Endothelial cell of umbilical vein (primary cell): ENCODE results near the gene BRF1. TPM values are rescaled to one million over a fixed set of nuclear protein-coding genes. Genes with fewer than 3 reads are reported as not detected.
A peak's percentile ranks its signal among the peaks of the same experiment; 100 is the strongest.

Experiments used
- BruUV-seq: library from RNA; stranded (reverse); fragments of 400-500 nt; replicated peaks from 2 replicates; lab custom pipeline; 2021; lab: Mats Ljungman, UMichigan
- CTCF ChIA-PET: fragments of 300-600, 350-600 bp; sonication (Branson Sonifier 250); formaldehyde crosslinking; loops from one replicate; lab custom pipeline; 2021; ENCODE audit warnings: antibody characterized with exemption, inconsistent platforms; lab: Charles Lee
- POLR2A ChIA-PET: fragments of 300-600, 350-600 bp; sonication (Branson Sonifier 250); formaldehyde crosslinking; loops from one replicate; lab custom pipeline; 2021; ENCODE audit warnings: antibody characterized with exemption, inconsistent platforms; lab: Charles Lee
- DNase-seq: peaks from one replicate; pipeline ENCODE4 v3.0.0-alpha.2; 2011; ENCODE audit warnings: low read depth, low spot score
- FAIRE-seq: peaks from 2 replicates; lab custom pipeline; 2011; peaks lifted over from hg19 to GRCh38; lab: Jason Lieb, UNC
- H2AFZ ChIP-seq: 2 replicates; pipeline ENCODE4 v1.6.0; 2012; ENCODE audit warnings: low read depth, low read length, control low read depth, inconsistent platforms
- H3K27ac ChIP-seq: 2 replicates; pipeline ENCODE4 v1.5.1; 2011; ENCODE audit warnings: low read depth, mild to moderate bottlenecking, control low read depth, low read length, moderate library complexity; ENCODE audit not compliant: insufficient read depth
- H3K27me3 ChIP-seq, 2 experiments: 2 replicates each; pipeline versions ENCODE4 v1.6.0 to v1.6.1; 2011; ENCODE audit warnings: low read length in 2 of 2, mixed read lengths in 1 of 2; ENCODE audit not compliant: control insufficient read depth in 2 of 2, insufficient read depth in 2 of 2
- H3K36me3 ChIP-seq, 2 experiments: 2 replicates in 1 of 2; 3 replicates in 1 of 2; pipeline ENCODE4 v1.5.1; 2011; ENCODE audit warnings: low read length in 2 of 2, mild to moderate bottlenecking in 1 of 2, moderate library complexity in 1 of 2; ENCODE audit not compliant: control insufficient read depth in 2 of 2, insufficient read depth in 2 of 2; ENCODE audit errors: extremely low read depth in 1 of 2
- H3K4me1 ChIP-seq: 3 replicates; pipeline ENCODE4 v1.5.1; 2011; ENCODE audit warnings: mild to moderate bottlenecking, low read length; ENCODE audit not compliant: control insufficient read depth, insufficient read depth; ENCODE audit errors: extremely low read depth
- H3K4me2 ChIP-seq: 2 replicates; pipeline ENCODE4 v1.6.1; 2011; ENCODE audit warnings: low read length, control low read depth, mixed read lengths; ENCODE audit not compliant: insufficient read depth
- H3K4me3 ChIP-seq, 3 experiments: fragments of 200-600 bp in 1 of 3; sonication (generic), shearing (Covaris generic) in 1 of 3; replicated peaks in 1 of 3; 2 replicates each; pipeline ENCODE4 v1.5.1; 2011 to 2016; ENCODE audit warnings: control low read depth in 3 of 3, low read length in 3 of 3, mild to moderate bottlenecking in 2 of 3, inconsistent platforms in 1 of 3, low read depth in 1 of 3, moderate library complexity in 1 of 3; ENCODE audit not compliant: insufficient read depth in 1 of 3
- H3K79me2 ChIP-seq: 2 replicates; pipeline ENCODE4 v1.6.0; 2012; ENCODE audit warnings: low read length, inconsistent platforms; ENCODE audit not compliant: control insufficient read depth, insufficient read depth
- H3K9ac ChIP-seq: replicated peaks from 2 replicates; pipeline ENCODE3; 2011; ENCODE audit warnings: low read length, control low read depth; ENCODE audit not compliant: insufficient read depth; ENCODE audit errors: extremely low read depth
- H3K9me1 ChIP-seq: replicated peaks from 3 replicates; pipeline ENCODE4 v1.6.0; 2011; ENCODE audit warnings: mild to moderate bottlenecking, low read length; ENCODE audit not compliant: control insufficient read depth, insufficient read depth; ENCODE audit errors: extremely low read depth
- H3K9me3 ChIP-seq: replicated peaks from 2 replicates; pipeline ENCODE4 v1.5.1; 2012; ENCODE audit warnings: low read length, inconsistent platforms; ENCODE audit not compliant: control insufficient read depth, insufficient read depth
- H4K20me1 ChIP-seq: replicated peaks from 2 replicates; pipeline ENCODE3; 2011; ENCODE audit warnings: mild to moderate bottlenecking, low read length; ENCODE audit not compliant: control insufficient read depth, insufficient read depth; ENCODE audit errors: extremely low read depth
- EZH2 ChIP-seq: IDR thresholded peaks from 2 replicates; pipeline ENCODE4 v1.6.1; 2012; ENCODE audit warnings: borderline replicate concordance, low read depth, mild to moderate bottlenecking, moderate library complexity, low read length, inconsistent platforms; ENCODE audit not compliant: severe bottlenecking
- FOS ChIP-seq: IDR thresholded peaks from 2 replicates; pipeline ENCODE4 v1.6.1; 2011; ENCODE audit warnings: mild to moderate bottlenecking, low read length, moderate library complexity, borderline replicate concordance; ENCODE audit not compliant: insufficient read depth
- GATA2 ChIP-seq: IDR thresholded peaks from 2 replicates; pipeline ENCODE4 v1.7.0; 2011; ENCODE audit warnings: low read depth, mild to moderate bottlenecking, moderate library complexity, mixed read lengths, low read length; ENCODE audit not compliant: insufficient read length, insufficient read depth
- JUN ChIP-seq: IDR thresholded peaks from 2 replicates; pipeline ENCODE4 v1.6.1; 2011; ENCODE audit warnings: borderline replicate concordance, low read depth; ENCODE audit not compliant: insufficient read length, insufficient read depth
- MYC ChIP-seq: IDR thresholded peaks from one replicate; pipeline ENCODE4 v1.6.1; 2011; ENCODE audit warnings: mild to moderate bottlenecking, low read depth, low read length
- POLR2A ChIP-seq: IDR thresholded peaks from 2 replicates; pipeline ENCODE4 v1.6.1; 2012; ENCODE audit warnings: low read depth, mild to moderate bottlenecking, control low read depth, low read length
- POLR2AphosphoS5 ChIP-seq: IDR thresholded peaks from 2 replicates; pipeline ENCODE4 v1.6.1; 2012; ENCODE audit warnings: low read depth, mild to moderate bottlenecking, control low read depth, low read length, moderate library complexity; ENCODE audit not compliant: insufficient read depth
- dilution Hi-C: fragments of 300-500 bp; cut with MboI; formaldehyde crosslinking; loops from one replicate; pipeline ENCODE4 v1.15.0; 2019; ENCODE audit warnings: low sequenced_read_pairs; ENCODE audit not compliant: extremely low pct_ligation_motif_present
- intact Hi-C: fragments of 100-400 bp; cut with micrococcal nuclease; formaldehyde crosslinking; loops from one replicate; pipeline ENCODE4 v1.10.0; 2022
- polyA plus RNA-seq, 4 experiments: library from polyadenylated mRNA; depleted of rRNA in 3 of 4; stranded (reverse) in 3 of 4; unstranded in 1 of 4; fragments of >200 nt; gene quantifications; 2 replicates each; pipeline versions ENCODE4 v1.2.1 to v1.2.3, GENCODE V29; 2011 to 2012; ENCODE audit warnings: missing spikeins in 1 of 4
- total RNA-seq: library from RNA; stranded (reverse); gene quantifications from 2 replicates; pipeline ENCODE4 v1.2.3, GENCODE V29; 2021
- TF ChIP-seq, protein P1 (sequence below), 2 donors: IDR thresholded peaks; 1 replicate in 1 of 2; 2 replicates in 1 of 2; pipeline ENCODE4 v1.5.1; 2011; ENCODE audit warnings: low read length in 2 of 2, mild to moderate bottlenecking in 2 of 2, moderate library complexity in 2 of 2, control low read depth in 1 of 2, inconsistent platforms in 1 of 2, low read depth in 1 of 2; ENCODE audit not compliant: insufficient read depth in 1 of 2; ENCODE audit errors: extremely low read depth in 1 of 2
- TF ChIP-seq, protein P2 (sequence below): IDR thresholded peaks from 2 replicates; pipeline ENCODE4 v1.6.1; 2011; ENCODE audit not compliant: insufficient read depth, insufficient read length

Gene BRF1
- total and polyA plus RNA-seq, 2 donors (not counting 3 experiments of a cell fraction or from before 2014, with no cell fraction given): 19.0 to 47.2 TPM

DNA sequence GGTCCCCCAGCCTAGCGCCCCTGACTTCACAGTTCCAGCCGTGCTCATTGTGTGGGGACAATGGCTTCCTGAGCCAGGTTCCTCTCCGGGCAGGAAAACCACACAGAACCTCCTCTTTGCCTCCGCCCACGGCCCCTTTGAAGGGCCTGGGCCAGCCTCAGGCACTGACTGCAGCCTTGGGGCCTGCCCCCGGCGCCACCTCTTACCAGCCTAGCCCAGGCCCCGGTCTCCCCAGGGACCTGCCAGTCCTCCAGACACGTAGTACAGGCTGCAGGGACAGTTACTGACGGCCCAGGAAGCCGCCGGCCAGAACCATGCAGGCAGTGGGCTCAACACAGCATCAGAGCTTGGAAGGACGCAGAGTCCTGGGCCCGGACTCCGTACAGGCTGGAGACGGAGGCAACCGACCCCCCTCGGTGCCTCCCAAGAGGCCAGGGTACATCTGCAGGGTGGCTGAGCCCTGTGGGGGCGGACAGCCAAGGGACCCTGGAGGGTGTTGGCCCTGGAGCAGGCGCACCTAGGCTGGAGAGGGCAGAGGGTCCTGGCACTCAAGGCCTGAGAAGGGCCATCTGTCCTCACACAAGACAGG is 98.8 kb downstream of the BRF1 start:
- peak overlapping the region; percentile 11 for H3K27ac ChIP-seq
- no peaks in the 10 kb centered on the region for H4K20me1 ChIP-seq
- ChIA-PET CTCF (interaction anchor here (2.1 to 9.7 kb wide), 3 partner anchors 32 to 150 kb away, joined by 10 to 94 read pairs (median 17); partner anchors contain the start of gene JAG2), POLR2A (no interaction called here)
- no peaks in the 10 kb centered on the region for H3K36me3 ChIP-seq
- no peaks in the 10 kb centered on the region for H3K9me3 ChIP-seq
- H3K9ac ChIP-seq: no peak overlapping the region
- H3K4me2 ChIP-seq: no peak overlapping the region
- intact Hi-C loops: loop anchor here (10.0 kb wide), 1 partner anchor 53 kb away; no protein-coding TSS in a partner anchor
- dilution Hi-C loops: no loop called here
- no TSS peak for BruUV-seq
- H3K4me1 ChIP-seq: peaks cover 32% of the 10 kb centered on the region
- no peak overlapping the region for H3K4me3 ChIP-seq
- H3K79me2 ChIP-seq: no peaks in the 10 kb centered on the region
- no peak for TF ChIP-seq JUN
- TF ChIP-seq POLR2AphosphoS5: no peak
- no peak for TF ChIP-seq EZH2
- no peak for TF ChIP-seq GATA2
- TF ChIP-seq, protein P1, sequence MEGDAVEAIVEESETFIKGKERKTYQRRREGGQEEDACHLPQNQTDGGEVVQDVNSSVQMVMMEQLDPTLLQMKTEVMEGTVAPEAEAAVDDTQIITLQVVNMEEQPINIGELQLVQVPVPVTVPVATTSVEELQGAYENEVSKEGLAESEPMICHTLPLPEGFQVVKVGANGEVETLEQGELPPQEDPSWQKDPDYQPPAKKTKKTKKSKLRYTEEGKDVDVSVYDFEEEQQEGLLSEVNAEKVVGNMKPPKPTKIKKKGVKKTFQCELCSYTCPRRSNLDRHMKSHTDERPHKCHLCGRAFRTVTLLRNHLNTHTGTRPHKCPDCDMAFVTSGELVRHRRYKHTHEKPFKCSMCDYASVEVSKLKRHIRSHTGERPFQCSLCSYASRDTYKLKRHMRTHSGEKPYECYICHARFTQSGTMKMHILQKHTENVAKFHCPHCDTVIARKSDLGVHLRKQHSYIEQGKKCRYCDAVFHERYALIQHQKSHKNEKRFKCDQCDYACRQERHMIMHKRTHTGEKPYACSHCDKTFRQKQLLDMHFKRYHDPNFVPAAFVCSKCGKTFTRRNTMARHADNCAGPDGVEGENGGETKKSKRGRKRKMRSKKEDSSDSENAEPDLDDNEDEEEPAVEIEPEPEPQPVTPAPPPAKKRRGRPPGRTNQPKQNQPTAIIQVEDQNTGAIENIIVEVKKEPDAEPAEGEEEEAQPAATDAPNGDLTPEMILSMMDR (IDR thresholded peaks at IDR 0.05; ENCODE audit: extremely low read depth in 1 of 2, insufficient read depth in 1 of 2, low read depth in 1 of 2, low read length in 2 of 2): no peak
- TF ChIP-seq MYC: no peak
- no peak for TF ChIP-seq POLR2A
- TF ChIP-seq FOS: no peak
- TF ChIP-seq, protein P2, sequence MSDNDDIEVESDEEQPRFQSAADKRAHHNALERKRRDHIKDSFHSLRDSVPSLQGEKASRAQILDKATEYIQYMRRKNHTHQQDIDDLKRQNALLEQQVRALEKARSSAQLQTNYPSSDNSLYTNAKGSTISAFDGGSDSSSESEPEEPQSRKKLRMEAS: no peak
- peak overlapping the region; percentile 21 for H2AFZ ChIP-seq
- H3K9me1 ChIP-seq: no peaks in the 10 kb centered on the region
- no peak for DNase-seq
- no peaks in the 10 kb centered on the region for H3K27me3 ChIP-seq
- no peak for FAIRE-seq
